ENCODE measurements around the gene SLC17A9.
A peak's percentile ranks its signal among the peaks of the same experiment; 100 is the strongest.

SLC17A9 gene

DNA sequence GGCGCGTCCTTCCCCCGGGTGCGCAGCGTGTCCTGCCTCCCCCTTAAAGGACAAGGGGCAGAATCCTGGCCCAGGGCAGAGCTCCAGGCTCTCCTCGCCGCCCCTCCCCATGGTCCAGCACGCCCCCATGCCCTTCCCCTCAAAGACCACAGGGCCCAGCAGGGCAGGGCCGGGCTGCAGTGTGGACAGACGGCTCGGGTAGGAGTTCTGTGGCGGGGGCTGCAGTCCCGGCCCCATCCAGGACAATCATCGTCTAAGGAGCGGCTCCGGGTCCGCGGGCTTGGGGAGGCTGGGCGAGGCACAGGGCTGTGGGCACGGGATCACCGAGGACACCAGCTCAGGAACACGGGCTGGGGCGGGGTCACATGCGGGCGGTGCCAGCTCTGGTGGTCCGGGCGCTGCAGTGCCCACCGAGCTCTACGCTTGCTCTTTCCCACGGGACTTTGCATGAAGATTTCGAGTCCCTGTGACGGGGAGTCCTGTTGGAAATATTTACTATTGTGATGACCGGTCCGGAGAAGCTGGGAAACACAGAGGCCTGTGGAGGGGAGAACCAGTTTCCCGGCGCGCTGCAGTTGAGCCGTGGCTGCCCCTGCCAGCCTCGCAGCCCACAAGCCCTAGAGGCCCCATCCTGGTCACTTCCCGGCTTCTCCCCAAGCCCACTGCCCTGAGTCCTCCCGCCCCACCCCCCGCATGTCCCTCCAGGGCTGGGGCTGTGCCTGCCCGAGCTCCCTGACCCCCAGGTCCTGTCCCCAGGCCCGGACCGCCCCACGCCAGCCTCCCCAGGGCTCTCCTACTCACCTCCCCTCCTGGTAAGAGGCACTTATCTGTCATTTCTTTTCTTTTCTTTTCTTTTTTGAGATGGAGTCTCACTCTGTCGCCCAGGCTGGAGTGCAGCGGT is 20.6 kb downstream of the SLC17A9 start:
- H3K9ac ChIP-seq, result no peak overlapping the region
- TF ChIP-seq Cebpa-rat (IDR thresholded peaks at IDR 0.05), result no peak
- peaks cover 74% of the 10 kb centered on the region for H3K4me1 ChIP-seq
- no peak overlapping the region for H3K27ac ChIP-seq
- H4K20me1 ChIP-seq, result 0 out of 2 replicates have a peak, but pooled peaks cover 10% of the 10 kb centered on the region
- peak overlapping the region; percentile 97 for H3K4me2 ChIP-seq
- H3K27me3 ChIP-seq, result peaks cover 20% of the 10 kb centered on the region
- H3K9me3 ChIP-seq, result no peaks in the 10 kb centered on the region
- peaks cover 3% of the 10 kb centered on the region for H3K36me3 ChIP-seq
- peak overlapping the region; percentile 32; the same call in 1 of the 2 replicates for H3K4me3 ChIP-seq

DNA sequence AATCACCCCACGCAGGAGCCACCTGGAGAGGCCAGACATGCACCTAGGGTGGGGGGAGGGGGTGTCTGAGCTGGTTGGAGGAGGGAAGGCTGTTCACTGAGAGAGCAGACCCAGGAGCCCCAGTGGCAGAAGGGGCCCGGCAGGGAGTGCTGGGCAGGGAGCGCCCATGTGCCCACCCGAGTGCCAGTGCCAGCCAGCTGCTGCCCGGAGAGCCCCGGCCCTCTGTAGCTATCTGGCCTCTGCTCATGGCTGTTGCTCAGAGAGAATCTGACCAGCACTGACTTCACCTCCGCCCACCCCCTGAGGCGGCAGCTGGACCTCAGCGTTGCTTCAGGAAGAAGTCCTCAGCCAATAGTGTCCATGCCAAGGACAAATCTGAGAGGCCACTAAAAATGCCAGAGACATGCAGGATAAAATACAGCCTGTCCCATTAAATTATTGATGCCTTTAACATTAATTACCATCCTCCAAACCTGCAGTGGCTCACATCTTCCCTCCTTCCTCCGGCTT is 22.8 kb downstream of the SLC17A9 start:
- no peak overlapping the region for H3K9ac ChIP-seq
- H3K27ac ChIP-seq, result no peak overlapping the region
- no peaks in the 10 kb centered on the region for H3K9me3 ChIP-seq
- no peaks in the 10 kb centered on the region for H3K36me3 ChIP-seq
- H3K27me3 ChIP-seq, result peaks cover 26% of the 10 kb centered on the region
- H3K4me3 ChIP-seq, result no peak overlapping the region
- TF ChIP-seq Cebpa-rat (IDR thresholded peaks at IDR 0.05), result no peak
- H3K4me2 ChIP-seq, result peak overlapping the region; percentile 97
- no peaks in the 10 kb centered on the region for H4K20me1 ChIP-seq
- H3K4me1 ChIP-seq, result peaks cover 91% of the 10 kb centered on the region

DNA sequence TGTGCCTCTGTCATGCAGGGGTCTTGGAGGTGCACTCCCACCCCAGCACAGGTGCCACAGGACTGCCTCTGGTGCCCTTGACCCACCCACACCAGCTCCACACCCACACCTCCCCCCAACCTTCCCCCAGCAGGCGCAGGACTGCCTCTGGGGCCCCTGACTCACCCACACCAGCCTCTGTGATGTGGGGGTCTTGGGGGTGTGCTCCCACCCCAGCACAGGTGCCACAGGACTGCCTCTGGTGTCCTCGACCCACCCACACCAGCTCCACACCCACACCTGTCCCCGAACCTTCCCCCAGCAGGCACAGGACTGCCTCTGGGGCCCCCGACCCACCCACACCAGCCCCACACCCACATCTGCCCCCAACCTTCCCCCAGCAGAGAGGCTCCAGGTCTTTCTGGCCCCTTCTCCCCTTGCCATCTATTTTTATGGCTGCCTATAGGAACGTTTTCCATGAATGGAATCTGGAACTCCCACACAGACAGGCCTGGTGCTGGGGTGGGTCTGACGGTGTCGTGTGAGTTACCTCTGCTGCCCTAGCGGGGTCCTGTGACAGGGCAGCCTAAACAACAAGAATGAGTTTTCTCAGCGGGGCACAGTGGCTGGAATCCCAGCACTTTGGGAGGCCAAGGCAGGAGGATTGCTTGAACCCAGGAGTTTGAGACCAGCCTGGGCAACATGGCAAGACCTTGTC is 23.5 kb downstream of the SLC17A9 start:
- Histone ChIP-seq H3K9ac (no peak overlapping the region), H3K4me2 (peak overlapping the region; percentile 97), H3K36me3 (no peaks in the 10 kb centered on the region), H4K20me1 (no peaks in the 10 kb centered on the region), H3K9me3 (no peaks in the 10 kb centered on the region), H3K4me1 (peaks cover 91% of the 10 kb centered on the region), H3K27ac (no peak overlapping the region), H3K4me3 (no peak overlapping the region), H3K27me3 (peaks cover 27% of the 10 kb centered on the region)
- TF ChIP-seq Cebpa-rat (IDR thresholded peaks at IDR 0.05), result no peak

DNA sequence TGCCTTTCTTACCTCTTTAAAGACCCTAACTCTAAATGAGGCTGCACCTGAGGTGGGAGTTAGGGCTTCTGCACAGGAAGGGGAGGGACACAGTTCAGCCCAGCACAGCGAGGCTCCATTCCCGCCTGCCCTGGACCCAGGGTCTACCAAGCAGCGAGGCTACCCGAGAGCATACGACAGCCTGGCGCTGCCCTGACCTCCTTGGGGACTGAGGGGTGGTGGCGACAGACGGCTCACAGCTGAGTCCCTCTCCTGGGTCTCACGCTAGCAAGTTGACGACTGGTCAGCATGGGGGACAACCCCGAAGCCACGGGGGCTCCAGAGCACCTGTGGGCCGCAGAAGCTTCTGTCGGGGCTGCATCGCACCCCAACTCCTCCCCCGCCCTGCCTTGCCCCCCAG is 24.4 kb downstream of the SLC17A9 start:
- Histone ChIP-seq H3K4me1 (peaks cover 95% of the 10 kb centered on the region), H3K36me3 (no peaks in the 10 kb centered on the region), H3K4me3 (peak overlapping the region; percentile 45; the same call in 1 of the 2 replicates), H3K9ac (peak overlapping the region; percentile 0; the same call in 1 of the 2 replicates), H3K27ac (peak overlapping the region; percentile 54), H4K20me1 (no peaks in the 10 kb centered on the region), H3K27me3 (peaks cover 27% of the 10 kb centered on the region), H3K9me3 (no peaks in the 10 kb centered on the region), H3K4me2 (peak overlapping the region; percentile 97)
- TF ChIP-seq Cebpa-rat (IDR thresholded peaks at IDR 0.05), result no peak

DNA sequence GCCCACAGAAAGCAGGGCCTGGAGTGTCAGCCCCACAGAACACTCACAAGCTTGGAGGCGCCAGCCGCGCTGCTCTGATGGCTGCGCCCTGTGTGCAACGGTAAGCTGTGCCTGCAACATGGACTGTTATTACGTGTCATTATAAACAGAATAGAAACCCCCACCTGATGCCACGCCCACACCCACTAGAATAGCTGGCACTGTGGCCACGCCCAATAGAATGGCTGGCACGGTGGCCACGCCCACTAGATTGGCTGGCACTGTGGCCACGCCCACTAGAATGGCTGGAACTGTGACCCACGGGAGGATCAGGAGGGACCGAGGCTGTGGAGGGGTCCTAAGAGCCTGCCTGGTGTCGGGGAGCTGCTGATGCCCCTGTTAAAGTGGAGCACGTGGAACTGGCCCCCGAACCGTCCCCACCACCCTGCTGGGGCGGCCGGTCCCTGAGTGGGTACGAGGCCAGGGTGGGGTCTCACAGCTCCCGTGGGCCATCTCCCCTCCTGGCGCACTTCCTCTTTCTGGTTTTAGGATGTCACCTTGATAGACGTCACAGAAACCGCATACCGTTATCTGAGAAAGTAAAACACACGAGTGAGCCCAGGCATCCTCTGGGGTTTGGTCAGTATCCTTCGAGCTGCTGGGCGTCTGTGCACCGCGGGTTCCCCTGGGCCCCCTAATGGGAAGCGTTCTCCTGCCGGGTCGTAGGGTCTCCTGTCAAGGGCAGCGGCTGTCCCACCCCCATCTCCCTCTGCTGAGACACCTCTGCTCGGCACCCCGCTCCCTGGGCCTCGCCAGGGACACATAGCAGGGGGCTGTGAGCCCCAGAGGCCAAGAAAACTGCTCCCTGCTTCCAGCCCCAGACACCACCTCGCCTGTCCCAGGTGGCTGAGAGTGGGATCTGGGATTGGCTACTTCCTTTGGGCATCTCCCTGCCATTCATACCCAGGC is 25.4 kb downstream of the SLC17A9 start:
- H3K9ac ChIP-seq, result peak overlapping the region; percentile 62
- TF ChIP-seq Cebpa-rat (IDR thresholded peaks at IDR 0.05), result no peak
- peaks cover 23% of the 10 kb centered on the region for H3K27me3 ChIP-seq
- H3K36me3 ChIP-seq, result no peaks in the 10 kb centered on the region
- no peaks in the 10 kb centered on the region for H4K20me1 ChIP-seq
- H3K4me2 ChIP-seq, result peak overlapping the region; percentile 97
- H3K4me3 ChIP-seq, result peak overlapping the region; percentile 45; the same call in 1 of the 2 replicates
- H3K27ac ChIP-seq, result peak overlapping the region; percentile 67
- peaks cover 96% of the 10 kb centered on the region for H3K4me1 ChIP-seq
- no peaks in the 10 kb centered on the region for H3K9me3 ChIP-seq

DNA sequence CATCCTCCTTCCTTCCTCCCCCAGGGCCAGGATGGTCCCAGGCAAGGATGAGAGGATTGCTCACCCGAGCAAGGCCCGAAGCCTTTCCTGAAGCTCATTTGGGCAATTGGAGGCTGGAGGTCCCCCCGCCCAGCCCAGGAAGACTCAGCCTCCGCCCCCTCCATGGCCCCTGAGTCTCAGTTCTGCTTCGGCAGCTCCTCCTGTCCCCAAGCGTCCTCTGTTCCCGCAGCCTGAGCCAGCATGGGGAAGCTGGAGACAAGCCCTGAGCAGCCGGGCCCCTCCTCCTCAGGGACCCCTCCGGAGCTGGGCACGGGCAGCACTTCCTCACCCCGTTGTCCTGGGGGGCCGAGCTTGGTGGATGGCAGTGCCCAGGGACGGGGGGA is 26.0 kb downstream of the SLC17A9 start:
- Histone ChIP-seq H3K4me2 (peak overlapping the region; percentile 97), H3K9ac (peak overlapping the region; percentile 62), H3K36me3 (no peaks in the 10 kb centered on the region), H3K27me3 (peaks cover 16% of the 10 kb centered on the region), H3K27ac (peak overlapping the region; percentile 67), H4K20me1 (no peaks in the 10 kb centered on the region), H3K9me3 (no peaks in the 10 kb centered on the region), H3K4me1 (peaks cover 96% of the 10 kb centered on the region), H3K4me3 (peak overlapping the region; percentile 45; the same call in 1 of the 2 replicates)
- TF ChIP-seq Cebpa-rat (IDR thresholded peaks at IDR 0.05), result no peak

DNA sequence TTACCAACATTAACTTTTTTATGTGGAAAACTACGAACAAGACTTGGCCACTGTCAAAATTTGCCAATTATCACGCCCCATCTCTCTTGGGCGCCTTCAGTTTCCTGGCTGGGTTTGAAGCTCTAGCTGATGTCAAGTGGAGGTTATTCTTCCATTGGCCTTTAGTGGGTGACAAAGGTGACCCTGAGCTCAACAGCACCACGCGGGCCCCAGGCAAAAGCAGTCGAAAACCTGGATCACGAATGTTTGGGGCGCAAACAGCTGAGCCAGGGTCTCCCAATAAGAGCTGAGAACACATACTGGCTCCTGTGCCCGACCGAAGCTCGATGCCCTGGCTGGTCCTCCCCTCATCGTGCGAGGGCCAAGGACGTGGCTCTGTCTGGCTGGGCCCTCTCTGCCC is 26.8 kb downstream of the SLC17A9 start:
- H3K27me3 ChIP-seq, result peaks cover 9% of the 10 kb centered on the region; the same call in 1 of the 2 replicates
- H3K4me2 ChIP-seq, result peak overlapping the region; percentile 97
- H3K36me3 ChIP-seq, result no peaks in the 10 kb centered on the region
- H4K20me1 ChIP-seq, result no peaks in the 10 kb centered on the region
- TF ChIP-seq Cebpa-rat (IDR thresholded peaks at IDR 0.05), result no peak
- H3K9me3 ChIP-seq, result no peaks in the 10 kb centered on the region
- H3K9ac ChIP-seq, result peak overlapping the region; percentile 62; the same call in 1 of the 2 replicates
- H3K27ac ChIP-seq, result peak overlapping the region; percentile 67; the same call in 1 of the 2 replicates
- H3K4me1 ChIP-seq, result peaks cover 98% of the 10 kb centered on the region
- H3K4me3 ChIP-seq, result no peak overlapping the region

DNA sequence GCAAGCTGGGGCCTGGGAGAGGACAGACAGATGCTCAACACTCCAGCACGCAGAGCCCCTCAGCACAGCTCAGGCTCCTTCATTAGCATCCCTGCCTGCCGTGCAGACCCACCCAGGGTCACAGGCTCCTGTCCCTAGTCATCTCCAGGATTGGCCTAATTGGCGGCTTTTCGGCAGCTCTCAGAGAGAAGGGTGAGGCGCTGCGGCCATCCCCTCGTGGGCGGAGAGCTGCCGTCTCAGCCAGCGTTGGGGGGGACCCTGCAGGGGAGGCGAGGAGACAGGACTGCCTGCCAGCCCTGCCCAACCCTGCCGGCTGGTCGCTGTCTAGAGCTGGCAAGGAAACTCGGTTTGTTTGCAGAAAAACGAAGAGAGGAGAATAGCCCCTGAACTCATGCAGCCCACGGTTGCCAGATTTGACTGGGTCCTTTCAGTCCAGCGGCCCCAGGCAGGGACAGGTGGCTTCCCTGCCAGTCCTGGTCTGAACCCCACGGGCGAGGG is 27.4 kb downstream of the SLC17A9 start:
- peaks cover 8% of the 10 kb centered on the region; the same call in 1 of the 2 replicates for H3K27me3 ChIP-seq
- H3K36me3 ChIP-seq, result no peaks in the 10 kb centered on the region
- no peak overlapping the region; the same call in 1 of the 2 replicates for H3K9ac ChIP-seq
- TF ChIP-seq Cebpa-rat (IDR thresholded peaks at IDR 0.05), result no peak
- H3K4me3 ChIP-seq, result no peak overlapping the region; the same call in 1 of the 2 replicates
- peak overlapping the region; percentile 97 for H3K4me2 ChIP-seq
- H4K20me1 ChIP-seq, result no peaks in the 10 kb centered on the region
- no peaks in the 10 kb centered on the region for H3K9me3 ChIP-seq
- H3K27ac ChIP-seq, result no peak overlapping the region
- peaks cover 98% of the 10 kb centered on the region for H3K4me1 ChIP-seq

Data from BLaER1 (cell line).